Activated naive CD4-positive, alpha-beta T cell treated with Interleukin-2 at 50 U/mL for 16 hours (primary cell): Measurements from ENCODE around the gene EREG.
"Not testable (repeated sequence)": the region's sequence is repeated elsewhere in the genome, so short reads cannot be mapped to it uniquely, and the experiment has no call there.

ENCODE experiments used
- DNase-seq: peaks from one replicate; pipeline ENCODE4 v3.0.0-alpha.2; 2020

The EREG gene

GRCh38 chr4:74391890-74392475 lies 27.0 kb downstream of the EREG start:
- no peak for DNase-seq

GRCh38 chr4:74394476-74395136 lies 29.7 kb downstream of the EREG start:
- no peak for DNase-seq

GRCh38 chr4:74395633-74396032 lies 30.7 kb downstream of the EREG start:
- DNase-seq: no peak

GRCh38 chr4:74397748-74398426 lies 32.9 kb downstream of the EREG start:
- no peak for DNase-seq

GRCh38 chr4:74398894-74399589 lies 34.1 kb downstream of the EREG start:
- DNase-seq: not testable (repeated sequence)

- DNase-seq: no peak
Measured at GRCh38 chr4:74400395-74400794, 35.5 kb downstream of the EREG start.

GRCh38 chr4:74402692-74403456 lies 37.9 kb downstream of the EREG start:
- DNase-seq: no peak

- no peak for DNase-seq
Measured at GRCh38 chr4:74407891-74408290, 42.9 kb downstream of the EREG start.

- no peak for DNase-seq
Measured at GRCh38 chr4:74408639-74409038, 43.7 kb downstream of the EREG start.

- DNase-seq: no peak
Measured at GRCh38 chr4:74410272-74410671, 45.3 kb downstream of the EREG start.

- no peak for DNase-seq
Measured at GRCh38 chr4:74412225-74412624, 47.3 kb downstream of the EREG start.

- no peak for DNase-seq
Measured at GRCh38 chr4:74413265-74413664, 48.3 kb downstream of the EREG start.

- DNase-seq: no peak
Measured at GRCh38 chr4:74414149-74414809, 49.3 kb downstream of the EREG start.

GRCh38 chr4:74415602-74416300 lies 50.8 kb downstream of the EREG start:
- no peak for DNase-seq

GRCh38 chr4:74418063-74418670 lies 53.2 kb downstream of the EREG start:
- no peak for DNase-seq

- DNase-seq: no peak
Measured at GRCh38 chr4:74420863-74421262, 55.9 kb downstream of the EREG start.

- no peak for DNase-seq
Measured at GRCh38 chr4:74423104-74423503, 58.2 kb downstream of the EREG start.

GRCh38 chr4:74424111-74424510 lies 59.2 kb downstream of the EREG start:
- DNase-seq: no peak

GRCh38 chr4:74426101-74426500 lies 61.2 kb downstream of the EREG start:
- no peak for DNase-seq

GRCh38 chr4:74428276-74428675 lies 63.3 kb downstream of the EREG start:
- DNase-seq: no peak

- DNase-seq: no peak
Measured at GRCh38 chr4:74431113-74431826, 66.3 kb downstream of the EREG start.
